ENCODE results near the gene COL4A4.

Gene COL4A4

GRCh38 chr2:227201771-227202170 is 37.8 kb upstream of the COL4A4 start:
- TF ChIP-seq POLR2AphosphoS5 (IDR thresholded peaks at IDR 0.05; ENCODE audit: low read depth, low read length) (no peak), FOXP2 (optimal IDR thresholded peaks at IDR 0.05; ENCODE audit: borderline replicate concordance, extremely low read depth, extremely low read length, insufficient read depth) (no peak), REST (IDR thresholded peaks at IDR 0.05; ENCODE audit: insufficient read depth in 1 of 2, low read depth in 2 of 2, low read length in 2 of 2) (no peak), SIN3A (IDR thresholded peaks at IDR 0.05; ENCODE audit: borderline replicate concordance, insufficient read depth, low read length) (no peak), TAF1 (IDR thresholded peaks at IDR 0.05; ENCODE audit: borderline replicate concordance, insufficient read depth, low read length) (no peak)

- TF ChIP-seq FOXP2 (optimal IDR thresholded peaks at IDR 0.05; ENCODE audit: borderline replicate concordance, extremely low read depth, extremely low read length, insufficient read depth) (no peak), POLR2AphosphoS5 (IDR thresholded peaks at IDR 0.05; ENCODE audit: low read depth, low read length) (no peak), TAF1 (IDR thresholded peaks at IDR 0.05; ENCODE audit: borderline replicate concordance, insufficient read depth, low read length) (no peak), SIN3A (IDR thresholded peaks at IDR 0.05; ENCODE audit: borderline replicate concordance, insufficient read depth, low read length) (no peak), REST (IDR thresholded peaks at IDR 0.05; ENCODE audit: insufficient read depth in 1 of 2, low read depth in 2 of 2, low read length in 2 of 2) (no peak)
These were observed 34.9 kb upstream of the COL4A4 start for GRCh38 chr2:227198866-227199265.

GRCh38 chr2:227194219-227194618 is 30.2 kb upstream of the COL4A4 start:
- TF ChIP-seq POLR2AphosphoS5 (IDR thresholded peaks at IDR 0.05; ENCODE audit: low read depth, low read length) (no peak), SIN3A (IDR thresholded peaks at IDR 0.05; ENCODE audit: borderline replicate concordance, insufficient read depth, low read length) (no peak), TAF1 (IDR thresholded peaks at IDR 0.05; ENCODE audit: borderline replicate concordance, insufficient read depth, low read length) (no peak), REST (IDR thresholded peaks at IDR 0.05; ENCODE audit: insufficient read depth in 1 of 2, low read depth in 2 of 2, low read length in 2 of 2) (no peak), FOXP2 (optimal IDR thresholded peaks at IDR 0.05; ENCODE audit: borderline replicate concordance, extremely low read depth, extremely low read length, insufficient read depth) (no peak)

DNA sequence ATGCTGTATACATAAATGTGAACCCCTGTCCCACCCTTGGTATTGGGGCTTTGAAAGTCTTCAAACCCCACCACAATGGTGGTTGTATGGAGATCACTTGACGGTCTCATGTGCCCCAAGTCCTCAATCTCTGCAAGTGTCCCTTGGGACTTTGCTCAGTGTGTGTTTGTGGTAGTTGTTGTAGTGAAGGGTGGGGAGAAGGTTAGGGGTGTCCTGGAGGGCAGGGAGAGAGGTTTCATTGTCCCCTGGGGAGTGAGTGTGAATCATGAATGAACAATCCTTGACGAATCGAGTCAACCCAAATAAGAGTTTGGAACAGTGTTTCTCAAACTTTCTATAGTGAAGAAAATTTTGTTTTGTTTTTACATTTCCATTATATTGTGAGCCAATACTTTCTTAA is 28.5 kb upstream of the COL4A4 start:
- TF ChIP-seq REST (IDR thresholded peaks at IDR 0.05; ENCODE audit: insufficient read depth in 1 of 2, low read depth in 2 of 2, low read length in 2 of 2) (no peak), POLR2AphosphoS5 (IDR thresholded peaks at IDR 0.05; ENCODE audit: low read depth, low read length) (no peak), TAF1 (IDR thresholded peaks at IDR 0.05; ENCODE audit: borderline replicate concordance, insufficient read depth, low read length) (no peak), FOXP2 (optimal IDR thresholded peaks at IDR 0.05; ENCODE audit: borderline replicate concordance, extremely low read depth, extremely low read length, insufficient read depth) (no peak), SIN3A (IDR thresholded peaks at IDR 0.05; ENCODE audit: borderline replicate concordance, insufficient read depth, low read length) (no peak)

- TF ChIP-seq TAF1 (IDR thresholded peaks at IDR 0.05; ENCODE audit: borderline replicate concordance, insufficient read depth, low read length) (no peak), POLR2AphosphoS5 (IDR thresholded peaks at IDR 0.05; ENCODE audit: low read depth, low read length) (no peak), SIN3A (IDR thresholded peaks at IDR 0.05; ENCODE audit: borderline replicate concordance, insufficient read depth, low read length) (no peak), FOXP2 (optimal IDR thresholded peaks at IDR 0.05; ENCODE audit: borderline replicate concordance, extremely low read depth, extremely low read length, insufficient read depth) (no peak), REST (IDR thresholded peaks at IDR 0.05; ENCODE audit: insufficient read depth in 1 of 2, low read depth in 2 of 2, low read length in 2 of 2) (no peak)
These were observed 27.4 kb upstream of the COL4A4 start for GRCh38 chr2:227191367-227191766.
